Putamen (tissue), 1 donor: ENCODE results near the gene SMAD6.
A peak's percentile ranks its signal among the peaks of the same experiment; 100 is the strongest.

ENCODE experiments used
- DNase-seq: peaks from one replicate; pipeline ENCODE4 v3.0.0-alpha.2; 2016; ENCODE audit warnings: low spot score

SMAD6 gene

DNA sequence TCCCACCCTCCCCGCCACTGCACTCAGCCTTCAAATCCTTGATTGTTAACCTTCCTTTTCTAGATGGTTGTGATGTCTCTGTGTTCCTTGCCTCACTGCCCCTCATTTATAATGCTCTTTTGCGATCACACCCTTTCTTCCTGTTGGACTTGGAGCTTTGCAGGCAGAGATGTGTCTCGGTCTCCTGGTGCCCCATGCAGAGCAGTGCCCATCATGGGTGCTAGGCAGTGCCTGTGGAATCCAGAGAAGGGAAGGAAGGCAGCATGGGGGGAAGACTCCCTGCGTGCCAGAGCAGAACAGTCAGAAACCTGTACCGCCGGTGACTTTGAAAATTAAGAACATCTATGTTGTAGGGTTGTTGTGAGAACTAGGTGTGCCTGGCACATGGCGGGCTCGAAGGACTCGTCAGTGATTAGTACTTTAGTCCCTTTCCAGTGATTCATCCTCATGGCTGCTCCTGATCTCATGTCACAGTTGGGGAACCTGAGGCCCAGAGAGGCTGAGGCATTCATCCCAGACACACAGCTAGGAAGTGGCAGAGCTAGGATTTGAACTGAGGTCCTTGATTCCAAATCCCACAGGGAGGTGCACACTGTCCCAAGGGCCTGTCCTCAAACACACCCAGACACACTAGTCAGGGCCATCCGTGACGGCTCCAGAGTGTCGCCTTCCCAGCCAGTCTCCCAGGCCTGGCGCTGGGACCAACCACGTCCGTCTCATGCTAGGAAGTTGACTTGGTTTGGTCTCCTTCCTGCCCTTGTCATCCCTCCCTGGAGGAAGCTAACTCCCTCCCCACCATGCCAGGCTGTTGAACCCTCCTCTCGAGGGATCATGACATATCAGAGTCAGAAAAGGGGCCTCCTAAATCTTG, 58.3 kb downstream of the SMAD6 start:
- DNase-seq, result no peak

DNA sequence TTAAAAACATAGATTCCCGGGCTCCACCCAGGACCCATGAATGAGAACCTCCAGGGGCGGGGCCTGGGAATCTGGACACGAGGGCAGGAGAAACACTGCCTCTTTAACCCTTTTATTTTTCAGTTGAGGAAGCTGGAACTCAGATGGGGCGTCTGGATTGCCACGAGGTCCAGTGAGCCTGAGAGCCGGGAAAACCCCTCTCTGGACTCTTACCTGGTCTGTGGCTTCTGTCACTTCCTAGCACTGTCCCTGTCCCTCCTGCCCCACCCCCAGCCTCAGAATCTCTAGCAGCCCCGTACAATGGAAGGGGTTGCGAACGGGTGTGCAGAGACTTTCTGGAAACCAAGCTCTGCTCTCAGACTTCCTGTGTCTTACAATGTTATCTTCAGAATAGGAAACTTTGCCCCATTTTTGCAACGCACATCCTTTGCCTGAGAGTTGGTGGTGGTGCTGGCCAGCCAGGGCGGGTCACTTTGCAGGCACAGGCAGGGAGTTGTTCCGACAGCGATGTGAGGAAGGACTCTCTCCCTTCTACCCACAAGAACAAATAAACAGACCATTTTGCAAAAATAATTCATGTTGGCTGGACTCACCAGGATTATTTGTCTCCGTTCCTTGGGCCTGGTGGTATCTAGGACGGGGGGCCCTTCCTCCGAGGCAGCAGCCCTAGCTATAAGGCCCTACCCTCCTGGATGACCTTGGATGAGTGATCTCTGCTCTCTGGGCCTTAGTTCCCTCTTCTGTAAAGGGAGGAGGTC, 59.1 kb downstream of the SMAD6 start:
- no peak for DNase-seq

DNA sequence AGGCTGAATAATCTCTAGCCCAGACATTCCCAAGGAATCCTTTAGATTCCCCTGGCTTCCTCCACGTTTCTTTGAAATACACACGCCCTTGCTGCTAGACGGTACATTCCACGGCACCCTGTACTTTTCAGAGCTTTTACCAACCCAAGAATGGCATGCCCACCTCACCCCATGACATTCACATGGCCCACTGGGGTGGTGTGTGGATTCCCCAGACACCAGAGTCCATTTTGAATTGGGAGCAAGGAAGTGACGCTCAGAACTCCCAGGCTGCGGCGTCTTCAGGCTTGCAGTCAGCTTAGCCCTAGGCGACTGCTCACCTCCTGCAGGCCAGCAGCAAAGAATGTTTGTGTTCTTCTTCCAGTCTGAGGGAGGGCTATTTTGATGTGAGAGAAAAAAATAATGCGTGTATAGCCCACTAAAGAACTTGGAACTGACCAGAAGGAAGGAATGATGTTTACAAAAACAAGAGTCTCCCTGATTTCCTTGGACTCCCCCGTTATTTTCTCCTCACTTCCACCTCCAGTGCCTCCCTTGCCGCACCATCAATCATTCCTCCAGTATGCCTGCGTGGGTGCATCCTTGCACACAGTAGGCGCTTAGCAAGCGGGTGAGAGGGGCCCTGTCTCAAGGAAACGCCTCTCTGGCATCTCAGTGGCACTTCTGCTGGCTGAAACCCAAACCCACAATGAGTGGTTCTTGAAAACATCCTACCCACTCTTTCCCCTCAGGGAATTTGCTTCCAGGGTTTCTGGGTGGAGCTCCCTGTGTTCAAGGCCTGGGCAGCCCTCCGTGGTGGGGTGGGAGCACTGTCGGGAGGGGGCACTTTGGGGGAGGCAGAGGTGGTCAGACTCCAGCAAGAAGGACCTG, 59.9 kb downstream of the SMAD6 start:
- DNase-seq, result no peak

DNA sequence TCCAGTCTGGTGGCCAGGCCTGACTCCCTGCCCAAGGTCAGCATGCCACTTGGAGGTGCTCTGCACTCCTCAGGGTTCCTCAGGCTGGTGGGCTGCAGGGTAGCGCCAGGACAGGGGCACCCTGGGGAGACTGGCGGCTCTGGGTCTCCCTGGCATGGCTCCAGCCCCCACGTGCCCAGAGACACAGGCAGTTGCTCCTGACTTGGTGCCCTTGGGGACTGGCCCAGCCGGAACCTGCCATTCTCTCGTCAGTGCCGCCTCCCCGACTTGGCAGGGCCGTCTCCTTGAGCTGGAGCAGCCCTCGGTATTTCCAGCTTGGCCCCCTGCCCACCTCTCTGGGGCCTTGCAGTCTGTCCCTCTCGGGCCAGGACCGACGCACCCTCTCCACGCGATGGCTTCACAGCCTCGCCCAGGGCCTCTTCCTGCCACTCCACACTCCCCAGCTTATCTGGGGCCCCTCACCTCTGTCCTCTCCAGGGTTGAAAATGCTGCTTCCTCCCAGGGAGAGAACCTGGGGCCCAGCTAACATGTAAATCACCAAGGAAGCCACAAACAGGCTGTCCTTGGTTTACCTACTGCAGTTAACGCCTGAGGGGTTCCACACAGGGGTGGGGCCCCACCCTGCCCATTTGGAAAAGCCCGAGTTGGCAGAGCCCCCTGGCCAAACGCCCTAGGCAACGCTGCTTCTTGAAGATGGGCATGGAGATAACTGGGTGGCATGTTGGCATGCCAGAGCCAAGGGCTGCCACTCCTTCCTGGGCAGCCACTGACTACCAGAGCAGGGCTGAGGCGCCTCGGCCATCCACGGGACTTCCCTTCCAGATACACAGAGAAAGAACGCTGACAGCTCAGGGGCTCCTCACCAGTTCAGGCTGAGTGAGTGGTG, 61.4 kb downstream of the SMAD6 start:
- peak; percentile 15 for DNase-seq

DNA sequence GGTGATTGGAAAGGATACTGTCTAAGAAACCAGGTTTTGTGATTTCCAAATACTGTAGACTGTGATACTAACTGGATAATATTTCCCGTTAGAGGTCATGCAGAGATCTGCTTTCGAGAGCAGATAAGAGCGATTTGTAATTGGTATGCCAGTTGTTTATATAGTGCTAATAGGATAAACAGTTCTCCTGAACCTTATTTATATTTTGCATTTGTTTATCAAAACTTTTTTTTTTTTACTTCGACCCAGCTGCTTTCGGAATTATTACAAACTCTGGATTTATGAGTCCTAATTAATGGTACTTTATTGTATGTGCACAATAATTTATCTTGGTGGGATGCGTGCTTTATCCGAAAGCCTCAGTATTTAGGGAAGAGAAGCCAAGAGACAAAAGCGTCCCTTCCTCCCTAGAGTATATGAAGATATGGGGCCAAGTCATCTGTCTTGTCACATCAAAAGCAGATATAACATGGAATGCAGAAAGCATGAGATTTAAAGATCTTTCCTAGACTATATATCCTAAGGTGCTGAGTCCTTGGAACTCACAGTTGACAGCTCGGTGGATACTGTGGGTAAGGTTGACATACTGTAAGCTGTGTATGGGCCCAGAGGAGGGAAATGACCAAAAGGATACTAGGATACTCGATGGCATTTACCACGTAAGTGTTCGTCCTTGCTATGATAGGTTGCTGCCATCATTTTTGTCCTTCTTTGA, 62.2 kb downstream of the SMAD6 start:
- DNase-seq, result no peak

DNA sequence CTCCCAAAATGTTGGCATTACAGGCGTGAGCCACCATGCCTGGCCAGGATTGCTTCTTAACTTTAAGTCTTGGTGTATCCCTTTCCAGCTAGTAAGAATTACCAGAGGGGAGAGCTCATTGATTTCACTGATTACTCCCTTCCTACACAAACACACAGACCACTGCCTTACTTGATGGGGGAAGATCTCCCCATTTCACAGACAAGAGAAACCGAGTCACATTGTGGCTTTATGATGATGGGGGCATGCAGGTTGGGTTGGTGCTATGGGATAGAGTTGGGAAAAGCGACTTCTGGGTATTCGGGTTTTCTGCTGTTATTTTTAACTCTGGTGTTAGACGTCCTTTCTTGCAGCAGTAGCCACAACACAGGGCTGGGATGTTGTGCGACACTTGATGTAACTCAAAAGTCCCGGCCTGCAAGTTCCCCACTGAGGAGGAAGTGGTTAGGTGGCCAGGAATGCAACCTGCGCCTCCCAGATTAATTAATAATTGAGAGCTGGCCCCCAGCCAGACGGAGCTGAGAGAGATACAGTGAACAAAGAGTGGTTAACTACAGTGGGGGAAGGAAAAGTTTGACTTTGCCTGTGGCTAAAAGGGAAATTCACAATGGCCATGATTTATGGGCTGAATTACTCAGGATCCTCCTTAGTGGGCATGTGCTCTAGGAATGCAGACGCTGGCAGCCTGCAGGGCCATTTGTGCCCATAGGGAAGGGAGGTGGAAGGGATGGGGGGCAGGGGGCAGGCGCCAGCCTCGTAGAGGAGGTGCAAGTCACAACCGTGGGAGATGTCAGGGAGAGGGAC, 63.6 kb downstream of the SMAD6 start:
- no peak for DNase-seq

DNA sequence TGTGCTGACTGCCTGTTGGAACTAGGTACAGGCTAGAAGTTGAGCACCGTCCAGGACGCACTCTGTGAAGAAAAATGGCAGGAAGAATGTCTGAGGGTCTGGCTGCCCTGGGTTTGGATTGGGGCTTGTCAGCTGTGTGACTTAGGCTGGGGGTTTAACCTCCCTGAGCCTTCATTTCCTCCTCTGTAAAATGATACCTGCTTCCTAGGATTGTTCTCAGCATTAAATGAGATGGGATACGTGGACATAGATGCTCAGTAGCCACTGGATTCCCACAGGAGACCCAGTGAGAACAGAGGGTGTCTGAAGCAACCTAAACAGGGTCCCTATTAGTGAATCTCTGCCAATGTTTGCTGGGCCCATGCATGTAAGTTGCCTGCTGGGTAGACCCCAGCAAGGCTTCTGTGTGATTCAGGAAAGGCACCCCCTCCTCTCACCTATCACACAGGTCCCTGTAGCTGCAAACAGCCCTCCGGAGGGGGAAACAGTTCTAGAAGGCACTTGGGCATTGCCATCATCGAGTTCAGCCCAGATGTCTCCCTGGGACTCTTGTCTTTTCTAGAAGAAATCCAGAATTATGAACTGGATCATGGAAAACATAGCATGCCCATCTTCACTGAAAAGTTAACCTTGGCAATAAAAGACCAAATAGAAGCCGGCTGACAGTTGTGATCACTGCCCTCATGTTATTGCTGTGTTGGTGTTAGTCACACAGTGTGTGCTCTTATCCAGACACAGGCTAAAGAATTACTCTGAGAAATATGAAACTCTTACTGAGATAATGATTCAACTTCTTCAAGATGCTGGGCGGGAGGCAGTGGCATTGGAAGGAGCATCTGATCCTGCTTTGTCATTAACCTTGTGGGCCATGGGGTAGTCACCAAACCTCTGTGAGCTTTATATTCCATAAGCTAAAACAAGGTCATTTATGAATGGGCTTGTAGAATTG, 64.5 kb downstream of the SMAD6 start:
- no peak for DNase-seq

DNA sequence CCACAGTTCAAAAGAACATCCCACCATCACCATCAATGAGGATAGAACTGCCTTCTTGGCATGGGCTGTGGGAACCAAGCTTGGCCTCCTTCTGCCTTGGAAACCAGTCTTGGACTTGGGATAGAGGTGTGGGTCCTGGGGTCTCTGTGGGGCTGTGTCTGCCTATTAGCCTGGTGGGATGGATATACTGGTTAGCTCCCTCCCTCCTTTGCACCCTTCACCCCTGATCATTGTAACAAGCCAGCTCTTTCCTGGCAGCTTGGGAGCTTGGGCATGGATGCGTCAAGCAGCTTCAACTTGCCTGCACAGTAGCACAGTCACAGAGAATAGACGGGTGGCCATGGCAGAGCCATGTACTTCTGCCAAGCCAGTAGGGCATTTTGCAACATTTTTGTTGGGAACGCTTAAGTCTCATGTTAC, 65.2 kb downstream of the SMAD6 start:
- no peak for DNase-seq

DNA sequence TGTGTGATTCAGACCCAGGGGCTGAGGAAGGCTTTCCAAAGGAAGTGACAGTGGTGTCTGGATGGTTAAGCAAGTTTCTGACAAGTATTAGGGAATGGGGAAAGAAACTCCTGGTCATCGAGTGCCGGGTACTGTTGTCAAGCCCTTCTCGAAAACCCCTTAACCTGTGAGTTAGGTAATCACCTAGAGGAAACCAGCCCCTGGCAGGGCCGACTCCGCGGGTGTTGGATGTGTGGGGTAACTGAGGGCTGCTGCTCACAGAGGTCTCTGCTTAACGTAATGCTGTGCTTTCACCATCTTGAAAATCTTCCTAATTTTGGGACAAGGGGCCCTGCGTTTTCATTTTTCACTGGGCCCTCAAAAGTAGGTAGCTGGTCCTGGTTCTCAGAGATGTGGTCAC, 67.0 kb downstream of the SMAD6 start:
- DNase-seq, result no peak

DNA sequence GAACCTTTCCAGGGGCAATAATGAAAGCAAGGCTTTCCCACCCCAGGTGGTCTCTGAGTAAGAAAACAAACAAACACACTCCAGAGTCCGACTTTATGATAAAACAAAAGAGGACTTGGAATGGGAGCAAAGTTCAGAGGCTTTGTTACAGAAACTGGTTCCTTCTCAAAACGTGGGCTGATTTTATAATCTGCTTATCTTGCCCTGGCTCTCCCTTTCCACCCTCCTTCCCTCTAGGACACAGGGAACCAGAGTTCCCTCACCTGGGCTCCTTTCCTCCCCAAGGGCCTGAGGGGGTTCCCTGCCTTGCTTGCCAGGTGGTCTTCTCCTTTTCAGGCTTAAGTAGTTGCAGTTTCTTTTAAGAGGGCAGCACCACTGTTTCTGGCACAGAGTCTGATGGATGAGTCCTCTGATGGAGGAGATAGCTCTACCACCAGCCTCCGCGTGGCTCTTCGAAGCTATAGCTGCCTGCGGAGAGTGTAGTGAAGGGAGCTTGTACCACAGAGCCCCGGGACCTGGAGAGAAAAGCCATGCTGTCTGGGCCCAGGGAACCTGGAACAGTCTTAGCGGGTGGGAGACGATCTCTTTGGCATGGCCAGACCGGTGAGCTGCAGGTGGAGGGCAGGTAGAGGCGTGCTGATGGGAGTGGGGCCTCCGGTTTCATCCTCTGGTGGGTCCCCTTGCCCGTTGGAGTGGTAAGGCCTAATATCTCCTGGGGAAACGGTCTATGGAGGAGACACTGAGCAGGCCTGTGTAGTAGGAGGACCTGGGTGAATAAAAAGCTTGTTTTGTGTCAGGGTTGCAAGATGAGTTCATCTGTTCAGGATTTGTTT, 68.7 kb downstream of the SMAD6 start:
- no peak for DNase-seq

DNA sequence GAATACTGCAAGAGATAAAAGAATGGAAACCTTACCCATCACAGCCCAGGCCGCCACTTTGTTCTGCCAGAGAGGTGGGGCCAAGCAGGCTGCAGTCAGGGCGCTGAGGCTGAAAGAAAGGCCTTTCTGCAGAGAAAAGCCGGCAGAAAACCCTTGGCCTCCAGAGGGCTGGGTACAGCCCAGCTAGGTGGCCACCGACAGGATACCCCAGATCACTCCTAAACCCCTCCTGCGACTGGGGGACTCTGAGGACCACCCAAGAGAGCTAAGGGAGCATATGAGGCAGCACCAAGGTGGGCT, 69.3 kb downstream of the SMAD6 start:
- no peak for DNase-seq

DNA sequence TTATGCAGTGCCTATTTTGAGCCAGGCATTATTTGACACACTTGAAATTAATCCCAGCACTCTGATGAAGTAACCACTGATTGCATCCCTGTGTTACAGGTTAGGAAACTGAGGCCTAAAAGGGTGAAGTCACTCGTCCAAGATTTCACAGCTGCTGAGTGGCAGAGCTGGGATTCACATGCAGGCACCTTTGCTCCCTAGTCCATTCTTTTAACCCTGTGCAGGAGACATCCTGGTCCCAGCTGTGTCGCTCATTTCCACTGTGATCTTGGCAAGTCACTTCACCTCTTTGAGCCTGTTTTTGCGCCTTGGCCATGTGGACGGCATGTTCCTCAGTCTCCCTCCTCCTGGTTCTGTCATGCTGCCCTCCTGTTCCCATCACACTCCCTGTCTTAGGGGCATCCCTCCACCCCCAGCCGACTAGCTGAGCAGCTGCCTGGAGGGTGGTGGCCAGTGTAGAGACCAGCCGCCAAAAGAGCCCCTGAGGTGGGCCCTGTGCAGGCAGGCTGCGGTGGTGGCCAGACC, 70.6 kb downstream of the SMAD6 start:
- no peak for DNase-seq

DNA sequence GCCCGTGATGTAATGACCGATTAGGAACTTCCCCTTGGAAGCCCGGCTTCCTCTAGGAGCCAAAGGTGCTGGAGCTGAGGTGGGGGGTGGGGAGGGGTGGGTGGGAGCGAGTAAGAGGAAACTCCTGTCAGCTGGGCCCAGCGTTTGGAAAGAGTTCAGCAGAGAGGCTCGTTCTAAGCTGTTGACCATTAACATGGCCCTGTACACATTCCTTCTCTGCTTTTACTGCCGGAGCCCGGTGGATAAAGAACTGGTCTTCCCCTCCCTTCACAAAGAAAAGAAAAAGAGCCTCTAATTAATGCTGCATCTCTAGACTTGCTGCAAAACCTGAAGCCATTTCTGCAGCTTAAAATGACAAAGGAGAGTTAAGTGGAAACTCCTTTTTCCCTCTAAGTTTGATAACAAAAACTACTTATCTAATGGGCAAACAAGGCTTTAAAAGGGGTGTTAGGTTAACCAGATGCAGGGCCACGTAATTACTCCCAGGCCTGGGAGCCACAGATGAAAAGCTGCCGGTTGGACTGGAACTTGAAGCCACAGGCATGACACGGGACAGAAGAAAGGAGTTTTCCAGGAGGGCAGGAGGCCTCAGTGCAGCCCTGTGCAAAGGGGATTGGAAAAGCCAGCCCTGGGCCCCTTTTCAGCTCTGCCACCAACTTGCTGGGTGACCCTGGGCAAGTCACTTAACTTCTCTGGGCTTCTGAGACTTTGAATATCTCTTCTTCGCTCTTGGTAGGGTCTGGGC, 71.3 kb downstream of the SMAD6 start:
- no peak for DNase-seq

DNA sequence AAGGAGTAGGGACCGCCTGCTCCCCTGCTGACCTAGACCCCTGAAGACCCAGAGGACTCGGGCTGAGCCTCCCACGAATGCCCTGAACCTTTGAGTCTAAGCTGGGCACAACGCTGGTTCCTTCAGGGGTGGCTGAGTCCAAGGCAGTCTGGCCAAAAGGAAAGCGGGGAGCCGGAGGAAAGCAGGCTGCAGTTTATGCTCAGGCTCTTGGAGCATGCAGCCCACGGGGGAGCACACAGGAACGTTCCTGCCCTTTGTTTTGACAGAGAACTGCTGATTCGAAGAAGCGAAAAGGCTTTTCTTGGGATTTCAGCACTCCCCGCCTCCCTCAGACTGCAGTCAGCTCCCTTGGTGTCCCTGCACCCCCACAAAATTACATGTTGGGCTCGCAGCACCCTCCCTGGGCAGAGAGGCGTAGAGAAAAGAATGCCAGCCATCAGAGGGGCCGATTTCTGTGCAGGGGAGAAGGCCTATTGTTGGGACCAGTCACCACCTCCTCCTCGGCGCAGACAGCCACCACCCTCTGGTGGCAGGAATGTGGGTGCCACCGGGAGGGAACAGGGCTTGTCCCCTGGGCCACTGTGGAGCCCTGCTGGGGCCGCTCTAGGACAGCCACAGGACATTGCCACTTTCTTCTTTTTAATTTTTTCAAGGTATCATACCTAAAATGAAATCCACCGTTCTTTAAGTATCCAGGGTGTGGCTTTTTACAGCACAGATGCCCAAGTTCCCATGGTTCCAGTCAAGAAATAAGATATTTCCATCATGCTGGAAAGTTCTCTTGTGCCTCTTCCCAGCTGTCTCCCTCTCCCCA, 72.2 kb downstream of the SMAD6 start:
- peak; percentile 32 for DNase-seq

DNA sequence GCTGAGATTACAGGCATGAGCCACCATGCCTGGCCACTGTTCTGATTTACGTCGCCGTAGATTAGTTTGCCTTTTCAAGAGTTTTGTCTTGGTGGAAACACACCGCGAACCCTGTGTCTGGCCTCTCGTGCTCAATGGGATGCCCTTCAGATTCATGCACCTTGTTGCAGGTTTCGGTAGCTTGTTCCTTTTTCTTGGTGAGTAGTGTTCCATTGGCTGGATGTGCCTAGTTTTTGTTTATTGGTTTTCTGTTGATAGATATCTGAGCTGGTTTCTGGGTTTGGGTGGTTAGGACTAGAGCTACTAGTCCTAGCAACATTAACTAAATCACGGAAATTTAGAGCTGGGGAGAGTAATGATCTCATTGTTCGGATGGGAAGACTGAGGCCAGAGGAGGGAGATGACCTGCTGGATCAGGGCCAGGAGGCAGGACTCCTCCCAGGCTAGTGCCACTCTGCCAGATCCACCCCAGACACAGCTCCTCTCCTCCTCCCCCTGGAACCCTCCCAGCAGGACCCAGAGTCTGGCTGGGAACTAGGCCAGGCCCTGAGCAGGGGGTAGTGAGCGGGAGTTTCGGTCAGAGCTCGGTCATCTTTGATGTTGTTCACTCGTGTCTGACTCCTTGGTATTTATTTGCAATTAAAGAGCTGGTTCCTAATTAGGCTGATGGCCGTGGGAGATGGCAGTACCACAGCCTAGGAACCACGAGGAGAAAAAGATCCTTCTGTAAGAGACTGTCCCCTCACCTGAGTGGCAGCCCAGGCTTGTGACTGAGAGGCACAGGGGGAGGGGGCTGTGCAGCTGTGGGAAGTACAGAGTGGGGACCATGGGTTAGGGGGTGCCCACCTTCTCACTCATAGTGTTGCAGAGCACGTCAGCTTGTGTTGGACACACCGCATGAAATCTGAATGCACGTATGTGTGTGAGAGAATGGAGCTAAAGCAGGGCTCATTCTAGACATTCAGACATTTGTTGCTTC, 73.4 kb downstream of the SMAD6 start:
- peak; percentile 14 for DNase-seq
